NCI-H128 (cell line): ENCODE data around the gene FOXD2.
"Not testable (repeated sequence)": the region's sequence is repeated elsewhere in the genome, so short reads cannot be mapped to it uniquely, and the experiment has no call there.

ENCODE experiments used
- DNase-seq: peaks from one replicate; lab custom pipeline; 2025; ENCODE audit not compliant: unreplicated experiment; lab: John Stamatoyannopoulos, UW

FOXD2 gene

DNA sequence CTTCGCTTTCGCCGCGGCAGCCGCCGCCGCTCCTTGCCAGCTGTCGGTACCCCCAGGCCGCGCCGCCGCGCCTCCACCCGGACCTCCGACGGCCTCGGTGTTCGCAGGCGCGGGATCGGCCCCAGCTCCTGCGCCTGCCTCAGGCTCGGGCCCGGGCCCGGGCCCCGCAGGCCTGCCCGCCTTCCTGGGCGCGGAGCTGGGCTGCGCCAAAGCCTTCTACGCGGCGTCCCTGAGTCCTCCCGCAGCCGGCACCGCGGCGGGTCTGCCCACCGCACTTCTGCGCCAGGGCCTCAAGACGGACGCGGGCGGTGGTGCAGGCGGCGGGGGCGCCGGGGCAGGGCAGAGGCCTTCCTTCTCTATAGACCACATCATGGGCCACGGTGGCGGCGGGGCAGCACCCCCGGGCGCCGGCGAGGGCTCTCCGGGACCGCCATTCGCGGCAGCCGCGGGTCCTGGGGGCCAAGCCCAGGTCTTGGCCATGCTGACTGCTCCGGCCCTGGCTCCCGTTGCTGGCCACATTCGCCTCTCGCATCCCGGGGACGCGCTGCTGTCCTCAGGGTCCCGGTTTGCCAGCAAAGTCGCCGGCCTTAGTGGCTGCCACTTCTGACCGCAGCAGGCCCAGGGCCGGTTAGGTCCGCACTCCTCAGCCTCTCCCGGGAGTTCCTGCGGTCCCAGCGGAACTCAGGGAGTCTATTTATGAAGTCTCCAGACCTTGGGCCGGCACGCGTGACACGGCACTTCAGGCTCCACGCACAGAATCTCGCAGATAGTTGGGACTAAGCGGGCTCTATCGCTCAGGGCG is 1.4 kb downstream of the FOXD2 start:
- DNase-seq: no peak

DNA sequence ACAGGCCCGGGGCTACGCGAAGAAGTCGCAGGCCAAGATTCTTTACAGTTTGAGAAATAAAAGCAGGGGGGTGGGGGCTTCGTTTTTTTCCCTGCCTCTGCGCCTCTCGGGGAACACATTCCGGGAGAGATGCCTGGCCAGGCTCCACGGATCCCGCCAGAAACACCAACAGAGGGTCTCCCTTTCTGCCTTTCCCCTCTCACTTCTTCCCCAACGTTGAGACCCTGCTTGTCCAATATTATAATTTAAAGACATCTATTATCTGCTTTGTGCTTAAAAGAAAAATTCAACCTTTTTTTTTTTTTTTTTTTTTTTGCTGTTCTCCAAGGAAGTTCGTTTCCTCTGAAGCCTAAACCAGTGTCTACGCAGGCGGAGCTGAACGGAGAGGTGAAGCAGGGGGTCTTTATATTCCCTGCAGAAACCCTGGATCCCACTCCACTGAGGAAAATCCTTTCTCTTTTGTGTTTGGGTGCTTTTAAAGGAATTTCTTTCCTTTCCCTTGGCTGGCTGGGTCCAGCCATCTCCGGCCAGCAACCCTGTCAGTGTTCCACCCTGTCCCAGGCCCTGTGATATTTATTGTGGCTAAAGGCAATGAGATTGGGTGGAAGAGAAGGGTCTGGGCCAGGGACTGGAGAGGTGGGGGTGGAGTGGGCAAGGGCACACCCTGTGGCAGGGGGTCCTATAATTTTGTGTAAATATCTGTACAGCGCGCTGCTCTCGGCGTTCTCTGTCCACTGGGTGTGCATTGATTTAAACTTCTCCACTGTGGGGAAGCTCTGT is 2.2 kb downstream of the FOXD2 start:
- DNase-seq: no peak

DNA sequence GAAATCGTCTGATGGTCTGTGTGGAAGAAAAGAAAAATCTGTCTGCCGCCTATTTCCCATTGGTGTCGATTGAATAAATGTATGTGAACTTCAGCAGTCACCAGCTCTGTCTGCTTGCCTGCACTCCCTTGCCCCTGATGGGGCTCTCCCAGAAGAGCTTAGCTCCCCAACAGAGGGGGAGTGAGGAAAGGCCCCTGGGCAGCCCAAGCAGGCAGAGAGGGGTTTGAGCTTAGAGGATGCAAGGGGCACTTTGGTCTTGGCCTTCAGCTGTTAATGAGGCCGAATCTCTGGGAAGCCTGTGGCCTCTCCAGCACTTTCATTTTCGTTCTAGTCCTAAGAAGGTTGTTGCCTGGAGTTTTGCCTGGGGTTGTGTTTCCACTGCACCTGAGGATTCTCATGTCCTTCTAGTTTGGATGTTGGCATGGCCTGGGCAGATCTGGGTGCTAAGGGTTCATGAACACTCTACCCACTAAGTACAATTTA is 2.8 kb downstream of the FOXD2 start:
- no peak for DNase-seq

DNA sequence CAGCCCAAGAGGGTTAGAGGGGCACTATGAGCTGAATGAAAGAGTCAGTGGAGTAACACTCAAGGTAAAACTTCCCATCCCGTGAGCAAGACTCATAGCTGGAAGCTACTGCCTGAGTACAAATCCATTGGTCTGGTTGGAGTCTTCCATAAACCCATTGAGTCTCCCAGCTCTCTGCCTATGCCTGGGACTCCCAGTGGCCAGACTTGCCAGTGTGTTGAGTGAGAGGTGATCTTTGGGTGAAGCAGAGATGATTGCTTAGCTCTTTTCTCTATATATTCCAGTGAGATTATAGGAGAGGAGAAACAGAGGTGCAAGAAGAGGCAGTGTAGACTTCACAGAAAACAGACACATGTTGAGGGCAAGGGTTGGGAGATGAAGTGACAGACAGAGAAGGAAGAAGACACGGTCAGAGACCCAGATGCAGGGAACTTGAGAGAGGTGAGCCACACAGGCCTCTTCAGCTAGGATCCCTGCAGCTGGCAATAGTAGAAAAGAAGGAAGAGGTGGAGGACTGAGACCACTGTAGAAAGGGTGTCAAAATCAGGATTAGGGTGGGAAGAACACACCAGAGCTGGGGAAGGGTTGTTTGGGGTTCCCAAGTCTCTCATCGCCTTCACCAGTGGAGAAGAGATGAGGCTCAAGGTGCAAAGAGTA is 3.7 kb downstream of the FOXD2 start:
- no peak for DNase-seq

DNA sequence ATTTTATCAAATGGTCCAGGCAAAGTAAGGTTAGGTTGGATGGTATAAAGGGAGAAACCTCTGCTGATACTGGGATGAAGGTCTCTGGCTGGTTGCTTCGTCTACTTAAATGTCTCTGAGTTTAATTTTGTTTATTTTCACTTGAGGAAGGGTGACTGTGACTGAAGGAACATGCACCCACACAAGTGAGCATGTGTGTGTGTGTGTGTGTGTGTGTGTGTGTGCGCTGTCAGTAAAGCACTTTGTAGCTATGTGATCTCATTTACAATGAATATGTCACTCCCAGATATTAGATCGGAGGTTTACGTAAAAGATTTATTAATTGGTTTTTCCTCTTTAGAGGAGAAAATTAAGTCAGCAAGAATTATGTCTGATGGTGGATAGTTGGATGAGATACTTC is 4.4 kb downstream of the FOXD2 start:
- no peak for DNase-seq

DNA sequence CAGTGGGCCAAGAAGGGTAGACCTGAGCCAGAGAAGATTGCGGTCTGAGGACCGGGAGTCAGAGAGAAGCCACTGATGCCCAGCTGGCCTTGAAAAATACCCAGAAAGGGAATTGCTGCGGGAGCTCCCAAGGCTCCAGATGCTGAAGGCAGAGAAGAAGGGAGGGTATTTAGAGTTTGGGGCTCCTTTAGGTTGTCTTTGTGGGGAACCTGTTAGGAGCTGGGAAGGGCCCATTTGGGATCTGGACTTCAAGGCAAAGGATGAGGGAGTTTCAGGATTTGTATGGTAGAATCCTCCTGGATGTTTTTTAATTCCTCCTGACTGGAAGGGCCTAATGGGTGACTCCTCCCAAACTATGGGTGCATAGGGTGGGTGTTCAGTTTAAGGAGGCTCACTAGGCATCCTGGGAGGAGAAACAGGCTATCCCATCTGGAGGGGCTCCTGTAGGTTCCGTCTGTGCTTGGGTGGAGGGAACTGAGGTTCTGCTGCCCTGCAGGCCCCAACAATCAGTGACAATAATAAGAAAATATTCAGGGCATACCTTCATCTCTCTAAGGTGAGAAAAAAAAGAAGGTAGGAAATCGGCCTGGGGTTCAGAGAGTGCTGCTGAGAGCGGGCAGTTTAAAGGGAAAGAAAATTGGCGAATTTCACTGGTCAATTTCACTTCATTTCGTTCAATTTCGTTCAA is 5.1 kb downstream of the FOXD2 start:
- no peak for DNase-seq

DNA sequence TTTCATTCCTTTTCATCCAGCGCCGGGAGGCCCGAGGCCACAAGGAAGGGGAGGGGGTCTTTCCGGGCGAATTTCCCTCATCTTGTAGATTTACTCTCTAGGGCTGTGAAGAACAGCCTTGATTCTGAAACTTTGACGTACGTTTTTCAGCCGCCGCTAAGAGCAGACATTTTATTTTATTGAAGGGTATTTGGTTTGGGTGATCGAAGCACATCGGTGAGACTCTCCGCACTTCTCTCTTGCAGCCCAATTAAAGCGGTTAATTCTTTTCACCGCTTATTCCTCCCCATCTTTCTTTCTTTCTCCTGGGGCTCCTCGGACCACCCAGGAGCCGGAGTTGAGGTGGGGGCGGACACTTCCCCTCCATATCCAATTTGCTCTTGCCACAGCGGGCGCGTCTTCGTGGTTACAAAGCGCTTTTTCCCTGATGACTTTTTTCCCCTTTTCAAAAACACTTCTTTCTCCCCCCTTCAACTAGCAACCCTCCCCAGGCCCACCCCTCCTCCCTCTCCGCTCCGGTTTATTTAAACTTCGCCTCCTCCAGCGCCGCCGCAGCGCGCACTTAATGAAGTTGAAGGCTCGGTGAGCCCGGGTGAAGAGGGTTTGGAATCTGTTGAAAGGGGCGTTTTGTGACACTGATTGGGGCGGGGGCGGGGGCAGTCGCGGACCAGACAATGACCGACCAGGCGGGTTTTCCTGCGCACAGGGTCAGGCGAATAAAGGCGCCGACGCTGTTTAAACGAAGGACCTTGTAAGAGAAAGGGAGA is 5.9 kb downstream of the FOXD2 start:
- DNase-seq: no peak

DNA sequence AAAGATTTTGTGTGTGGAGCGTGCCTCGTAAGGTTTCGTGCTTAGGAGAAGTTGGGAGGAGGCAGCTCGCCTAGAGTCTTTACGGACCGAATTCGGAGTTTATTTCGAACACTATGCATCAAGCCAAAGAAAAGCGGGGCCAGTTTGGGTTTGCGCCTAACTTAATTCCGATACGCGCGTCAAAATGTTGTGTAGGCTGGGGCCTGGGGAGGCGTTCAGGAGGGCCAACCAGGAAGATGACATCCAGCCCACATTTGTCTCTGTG is 6.4 kb downstream of the FOXD2 start:
- DNase-seq: no peak

DNA sequence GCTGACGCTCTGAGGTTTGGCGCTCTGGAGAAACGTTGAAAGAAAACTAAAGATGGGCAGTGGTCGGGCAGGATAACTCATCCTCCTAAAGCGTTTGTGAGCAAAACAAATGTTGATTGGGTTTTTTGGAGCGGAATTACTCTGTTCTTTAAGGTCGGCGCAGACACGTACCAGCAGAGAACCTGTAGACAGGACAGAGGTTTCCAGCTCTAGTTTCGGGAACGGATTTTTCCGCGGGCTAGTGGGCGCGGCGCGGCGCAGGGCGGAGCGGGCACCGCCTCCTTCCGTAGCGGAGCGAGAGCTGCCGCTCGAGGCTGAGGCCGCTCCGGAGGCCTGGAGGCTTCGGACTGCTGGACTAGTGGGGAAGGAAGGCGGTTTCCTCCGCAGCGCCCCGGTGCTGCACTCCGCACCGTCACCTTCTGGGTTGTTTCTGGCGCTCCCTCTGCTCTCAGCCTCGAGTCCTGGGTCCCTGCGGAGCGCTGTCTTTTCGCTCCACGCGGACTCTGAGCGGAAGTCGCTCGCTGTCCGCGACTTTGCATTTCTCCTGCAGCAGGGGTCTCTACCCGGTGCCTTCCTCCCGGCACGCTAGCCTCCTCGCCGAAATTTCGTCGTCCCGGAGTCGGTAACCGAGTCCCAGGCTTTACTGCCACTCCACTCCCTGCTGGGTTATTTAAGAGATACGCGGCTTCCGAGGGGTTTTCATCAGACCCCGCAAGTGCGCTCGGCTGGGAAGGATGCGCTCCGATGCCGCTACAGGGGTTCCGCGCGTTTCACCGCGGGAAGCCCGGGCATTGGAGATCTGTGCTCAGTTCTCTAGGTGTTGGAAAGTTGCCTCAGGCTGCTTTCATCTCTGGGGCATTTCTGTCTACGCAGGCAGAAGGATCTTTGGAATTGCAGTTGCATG is 7.0 kb downstream of the FOXD2 start:
- DNase-seq: no peak

DNA sequence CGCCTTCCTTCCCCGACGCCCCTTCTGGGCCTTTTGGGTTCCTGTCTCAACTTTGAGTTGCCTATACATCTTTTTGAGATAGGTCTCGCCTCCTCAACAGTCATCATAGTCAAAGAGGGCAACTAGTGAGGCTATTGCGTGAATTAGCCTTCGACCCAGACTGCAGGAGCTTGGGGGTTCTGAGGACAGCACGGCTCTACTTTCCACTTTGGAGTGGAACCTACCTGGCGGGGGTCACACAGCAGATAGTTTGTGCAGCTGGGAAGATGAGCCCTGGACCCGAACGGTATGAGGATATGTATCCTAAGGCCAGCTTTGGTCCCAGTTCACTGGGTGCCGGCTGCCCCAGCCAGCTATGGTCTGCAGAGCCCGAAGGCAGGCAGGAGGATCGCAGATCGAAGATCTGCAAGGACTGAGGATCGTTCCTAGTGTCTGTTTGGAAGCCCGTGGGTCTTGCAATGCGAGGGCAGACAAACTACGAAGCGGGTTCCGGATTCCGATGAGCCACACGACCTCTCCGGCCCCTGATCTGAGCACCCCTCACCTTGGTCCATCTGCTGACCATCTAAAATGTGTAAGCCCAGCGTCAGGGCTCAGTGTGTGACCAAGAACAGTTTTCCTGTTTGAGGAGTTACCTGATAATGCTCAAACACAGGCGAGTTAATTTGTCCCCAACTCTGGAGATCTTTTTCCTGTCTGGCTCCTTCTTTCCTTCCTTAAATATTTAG is 8.1 kb downstream of the FOXD2 start:
- DNase-seq: no peak

DNA sequence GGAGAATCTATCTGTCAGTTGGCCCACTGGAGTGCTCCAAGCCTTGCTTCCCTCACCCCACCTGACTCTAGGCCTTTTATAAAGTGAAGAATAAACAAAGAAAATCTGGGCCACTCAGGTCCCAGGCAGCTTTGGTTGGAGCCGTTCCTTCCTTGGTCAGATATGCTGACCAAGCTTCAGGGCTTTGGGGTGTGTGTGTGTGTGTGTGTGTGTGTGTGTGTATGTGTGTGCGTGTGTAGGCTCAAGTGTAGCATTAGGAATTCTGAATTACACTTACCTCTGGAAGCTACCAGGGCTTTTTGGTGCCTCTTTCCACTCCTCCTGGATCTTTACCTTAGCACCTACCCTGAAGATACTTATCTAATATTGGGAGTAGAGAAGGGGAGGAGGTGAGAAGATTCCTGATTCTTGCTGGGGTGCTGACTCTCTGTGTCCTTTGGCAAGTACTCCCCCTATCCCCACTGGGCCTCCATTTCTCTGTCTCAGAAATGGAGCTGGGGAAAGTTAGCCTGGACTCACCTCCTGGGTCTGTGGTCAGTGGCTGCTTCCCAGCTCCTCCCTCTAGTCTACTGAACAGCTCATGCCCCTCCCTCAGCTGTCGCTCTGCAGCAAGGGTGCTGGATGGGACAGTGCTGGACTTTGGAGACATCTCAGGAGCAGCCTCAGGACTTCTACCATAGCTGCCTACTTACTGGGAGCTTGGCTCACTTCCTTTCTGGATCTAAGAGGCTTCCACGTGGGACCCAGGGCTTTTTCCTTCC is 10.8 kb downstream of the FOXD2 start:
- DNase-seq: no peak

DNA sequence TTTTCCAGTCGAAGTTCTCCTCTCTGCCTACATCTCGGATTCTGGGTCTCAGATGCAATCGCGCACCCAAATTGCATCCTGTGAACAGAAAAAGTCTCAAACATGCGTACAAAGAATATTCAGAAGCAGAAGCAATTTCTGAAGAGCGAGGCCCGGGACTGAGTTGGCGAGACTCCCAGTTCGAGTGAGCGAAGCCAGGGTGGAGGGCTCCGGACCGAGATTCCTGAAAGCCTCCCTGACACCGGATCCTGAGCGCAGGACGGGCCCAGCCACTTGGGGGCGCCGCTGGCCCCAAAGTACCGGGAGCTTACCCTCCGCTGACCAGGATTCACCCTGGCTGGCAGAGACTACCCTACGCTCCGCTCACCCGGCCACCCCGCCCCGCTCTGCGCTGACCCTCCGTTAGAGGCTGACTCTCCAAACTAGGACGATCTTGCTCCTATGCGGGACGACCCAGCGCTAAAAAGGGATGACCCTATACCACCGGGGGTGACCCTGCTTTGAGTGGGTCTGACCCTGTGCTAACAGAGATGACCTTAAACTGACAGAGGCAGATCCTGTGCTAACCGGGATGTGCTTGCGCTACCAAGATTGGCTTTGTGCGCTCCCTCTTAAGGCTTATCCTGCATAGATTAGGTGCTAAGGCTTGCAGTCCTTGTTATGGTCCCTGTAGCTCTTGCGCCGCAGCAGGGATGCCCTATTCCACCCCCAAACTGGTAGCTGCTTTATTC is 12.1 kb downstream of the FOXD2 start:
- no peak for DNase-seq

DNA sequence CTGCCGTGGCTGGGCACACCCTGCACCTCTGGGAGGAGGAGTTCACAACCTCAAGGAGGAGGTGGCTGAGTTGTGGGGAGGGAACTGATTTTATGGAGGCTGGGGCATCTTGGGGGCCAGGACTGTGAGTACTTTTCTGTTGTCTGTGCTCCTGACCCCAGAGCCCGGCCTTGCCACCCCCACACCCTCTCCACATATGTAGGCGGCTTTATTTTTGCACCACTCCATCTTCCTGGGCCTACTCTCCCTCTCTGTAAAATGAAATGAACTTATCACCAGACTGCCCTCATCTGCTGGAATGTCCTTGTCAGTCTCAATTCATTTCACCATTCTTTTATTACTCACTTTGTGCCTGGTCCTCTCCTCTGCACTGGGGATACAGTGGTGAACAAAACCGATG is 12.8 kb downstream of the FOXD2 start:
- DNase-seq: no peak

DNA sequence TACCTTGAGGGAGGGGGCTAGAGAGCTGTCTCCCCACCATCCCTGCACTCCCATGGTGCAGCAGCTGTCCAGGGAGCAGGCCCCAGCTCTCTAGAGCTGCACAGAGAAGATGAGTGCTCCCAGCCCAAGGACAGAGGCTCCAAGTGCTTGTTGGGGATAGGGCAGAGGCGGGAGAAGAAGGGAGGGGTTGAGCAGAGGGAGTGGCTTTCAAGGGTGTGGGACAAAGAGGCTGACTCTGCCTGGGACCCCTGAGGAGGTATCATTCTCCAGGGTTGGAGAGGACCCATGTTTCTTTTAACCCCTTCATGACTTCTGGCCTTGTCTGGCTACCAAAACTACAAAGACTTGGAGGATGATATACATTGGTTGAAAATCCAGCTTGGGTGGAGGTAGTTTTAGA is 14.6 kb downstream of the FOXD2 start:
- DNase-seq: no peak

DNA sequence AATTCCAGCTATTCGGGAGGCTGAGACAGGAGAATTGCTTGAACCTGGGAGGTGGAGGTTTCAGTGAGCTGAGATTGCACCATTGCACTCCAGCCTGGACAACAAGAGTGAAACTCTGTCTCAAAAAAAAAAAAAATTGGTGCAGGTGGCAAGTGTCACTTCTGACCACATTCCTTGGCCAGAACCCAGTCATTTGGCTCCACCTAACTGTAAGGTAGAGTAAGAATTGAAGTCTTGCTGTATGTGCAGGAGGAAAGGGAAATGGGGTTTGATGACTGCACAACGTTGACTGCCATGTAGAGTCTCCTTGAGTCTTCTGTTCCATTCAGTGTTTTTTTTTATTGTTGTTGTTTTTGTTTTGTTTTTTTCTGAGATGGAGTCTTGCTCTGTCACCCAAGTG is 16.1 kb downstream of the FOXD2 start:
- DNase-seq: not testable (repeated sequence)

DNA sequence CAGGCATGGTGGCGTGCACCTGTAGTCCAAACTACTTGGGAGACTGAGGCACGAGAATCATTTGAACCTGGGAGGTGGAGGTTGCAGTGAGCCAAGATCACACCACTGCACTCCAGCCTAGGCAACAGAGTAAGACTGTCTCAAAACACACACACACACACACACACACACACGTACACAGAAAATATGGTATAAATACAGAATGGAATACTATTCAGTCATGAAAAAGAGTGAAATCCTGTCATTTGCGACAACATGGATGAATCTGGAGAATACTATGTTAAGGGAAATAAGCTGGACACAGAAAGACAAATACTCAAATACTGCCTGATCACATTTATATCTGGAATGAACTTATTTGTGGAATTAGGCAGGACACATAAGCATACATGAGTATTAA is 18.4 kb downstream of the FOXD2 start:
- DNase-seq: no peak

DNA sequence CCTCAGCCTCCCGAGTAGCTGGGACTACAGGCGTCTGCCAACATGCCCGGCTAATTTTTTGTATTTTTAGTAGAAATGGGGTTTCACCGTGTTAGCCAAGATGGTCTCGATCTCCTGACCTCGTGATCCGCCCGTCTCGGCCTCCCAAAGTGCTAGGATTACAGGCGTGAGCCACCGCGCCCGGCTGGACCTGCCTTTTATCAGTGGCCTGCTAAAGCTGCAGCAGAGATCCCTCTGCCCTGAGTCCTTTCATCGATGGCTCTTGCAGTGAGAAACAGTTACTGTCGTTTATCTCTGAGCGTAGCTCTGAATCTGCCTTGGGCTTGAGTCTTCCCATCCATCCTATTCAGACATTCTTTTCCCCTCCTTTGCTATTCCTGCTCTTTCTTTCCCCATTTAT is 19.7 kb downstream of the FOXD2 start:
- not testable (repeated sequence) for DNase-seq
